Loucy (cell line): ENCODE data around the gene SDCBP2.

ENCODE experiments used
- H2AFZ ChIP-seq: fragments of 200-600 bp; sonication (generic); 2 replicates; pipeline ENCODE4 v1.6.0; 2016; ENCODE audit warnings: antibody characterized with exemption, mild to moderate bottlenecking, low read length, moderate library complexity
- H3F3A ChIP-seq: fragments of 200-600 bp; 2 replicates; pipeline ENCODE4 v1.6.0; 2016; ENCODE audit warnings: antibody characterized with exemption, low read depth, mild to moderate bottlenecking
- H3K27me3 ChIP-seq: fragments of 200-600 bp; sonication (generic); 2 replicates; pipeline ENCODE4 v1.6.1; 2014; ENCODE audit warnings: low read length, mild to moderate bottlenecking; ENCODE audit not compliant: insufficient read depth, poor library complexity, severe bottlenecking
- H3K36me3 ChIP-seq: fragments of 200-600 bp; sonication (generic); 2 replicates; pipeline ENCODE4 v1.6.1; 2016; ENCODE audit warnings: low read length; ENCODE audit not compliant: insufficient read depth
- H3K4me1 ChIP-seq: fragments of 200-600 bp; sonication (generic); 2 replicates; pipeline ENCODE4 v1.5.1; 2014; ENCODE audit warnings: low read length, mild to moderate bottlenecking; ENCODE audit not compliant: insufficient read depth, poor library complexity, severe bottlenecking
- H3K4me2 ChIP-seq: fragments of 200-600 bp; sonication (generic); 2 replicates; pipeline ENCODE4 v1.6.0; 2014; ENCODE audit warnings: antibody characterized with exemption, low read length, low read depth, mild to moderate bottlenecking; ENCODE audit not compliant: poor library complexity, severe bottlenecking
- H3K4me3 ChIP-seq: fragments of 200-600 bp; sonication (generic); 2 replicates; pipeline ENCODE4 v1.5.1; 2014; ENCODE audit warnings: low read length, mild to moderate bottlenecking, mixed read lengths; ENCODE audit not compliant: poor library complexity, severe bottlenecking
- H3K79me2 ChIP-seq: fragments of 200-600 bp; sonication (generic); 2 replicates; pipeline ENCODE4 v1.6.1; 2014; ENCODE audit warnings: low read length; ENCODE audit not compliant: insufficient read depth
- H3K9ac ChIP-seq: fragments of 200-600 bp; sonication (generic); 2 replicates; pipeline ENCODE4 v1.6.0; 2014; ENCODE audit warnings: mild to moderate bottlenecking, low read depth, low read length, moderate library complexity; ENCODE audit not compliant: poor library complexity, severe bottlenecking
- H3K9me2 ChIP-seq: fragments of 200-600 bp; sonication (generic); replicated peaks from 2 replicates; pipeline ENCODE4 v1.6.1; 2016; ENCODE audit warnings: low read depth, low read length, mixed read lengths
- H3K9me3 ChIP-seq: fragments of 200-600 bp; sonication (generic); 2 replicates; pipeline ENCODE4 v1.6.1; 2014; ENCODE audit warnings: mild to moderate bottlenecking, antibody characterized with exemption, low read length, low read depth; ENCODE audit not compliant: insufficient read depth
- H4K20me1 ChIP-seq: fragments of 200-600 bp; sonication (generic); 2 replicates; pipeline ENCODE4 v1.6.0; 2014; ENCODE audit warnings: antibody characterized with exemption, low read length, mild to moderate bottlenecking; ENCODE audit not compliant: insufficient read depth, poor library complexity, severe bottlenecking
- CTCF ChIP-seq: fragments of 200-600 bp; sonication (generic); conservative IDR thresholded peaks from 2 replicates; pipeline ENCODE4 v1.5.1; 2014; ENCODE audit warnings: mild to moderate bottlenecking, antibody characterized with exemption, low read length
- EZH2phosphoT487 ChIP-seq: fragments of 200-600 bp; IDR thresholded peaks from 2 replicates; pipeline ENCODE4 v1.6.1; 2018; ENCODE audit warnings: antibody characterized with exemption, mild to moderate bottlenecking, moderate library complexity, borderline replicate concordance

Gene SDCBP2

GRCh38 chr20:1280195-1281102 lies 48.5 kb downstream of the SDCBP2 start:
- no peaks in the 10 kb centered on the region for H3K9me3 ChIP-seq
- H3K79me2 ChIP-seq = no peaks in the 10 kb centered on the region
- H3K9ac ChIP-seq = no peak overlapping the region
- H3K4me2 ChIP-seq = no peak overlapping the region
- H3K27me3 ChIP-seq = no peaks in the 10 kb centered on the region
- H4K20me1 ChIP-seq = no peaks in the 10 kb centered on the region
- no peaks in the 10 kb centered on the region for H3K4me1 ChIP-seq
- no peaks in the 10 kb centered on the region for H3K36me3 ChIP-seq
- no peaks in the 10 kb centered on the region for H3F3A ChIP-seq
- H2AFZ ChIP-seq = no peak overlapping the region
- no peak overlapping the region for H3K4me3 ChIP-seq
- no peak for TF ChIP-seq EZH2phosphoT487
- TF ChIP-seq CTCF = no peak
- no peaks in the 10 kb centered on the region for H3K9me2 ChIP-seq

- H3K4me3 ChIP-seq = no peak overlapping the region
- no peaks in the 10 kb centered on the region for H3K36me3 ChIP-seq
- no peak overlapping the region for H3K4me2 ChIP-seq
- H3K4me1 ChIP-seq = no peaks in the 10 kb centered on the region
- H2AFZ ChIP-seq = no peak overlapping the region
- no peaks in the 10 kb centered on the region for H3K9me3 ChIP-seq
- H3K79me2 ChIP-seq = no peaks in the 10 kb centered on the region
- no peaks in the 10 kb centered on the region for H3K27me3 ChIP-seq
- no peaks in the 10 kb centered on the region for H3F3A ChIP-seq
- no peaks in the 10 kb centered on the region for H4K20me1 ChIP-seq
- H3K9me2 ChIP-seq = no peaks in the 10 kb centered on the region
- TF ChIP-seq CTCF (no peak), EZH2phosphoT487 (no peak)
- H3K9ac ChIP-seq = no peak overlapping the region
Measured at GRCh38 chr20:1278993-1279392, 49.9 kb downstream of the SDCBP2 start.

- no peaks in the 10 kb centered on the region for H3K4me1 ChIP-seq
- no peaks in the 10 kb centered on the region for H3K9me2 ChIP-seq
- no peak overlapping the region for H3K4me2 ChIP-seq
- TF ChIP-seq CTCF = no peak
- TF ChIP-seq EZH2phosphoT487 = no peak
- no peaks in the 10 kb centered on the region for H3K36me3 ChIP-seq
- H3K27me3 ChIP-seq = no peaks in the 10 kb centered on the region
- no peaks in the 10 kb centered on the region for H3F3A ChIP-seq
- no peak overlapping the region for H2AFZ ChIP-seq
- no peaks in the 10 kb centered on the region for H3K79me2 ChIP-seq
- H3K9ac ChIP-seq = no peak overlapping the region
- H3K9me3 ChIP-seq = no peaks in the 10 kb centered on the region
- no peak overlapping the region for H3K4me3 ChIP-seq
- no peaks in the 10 kb centered on the region for H4K20me1 ChIP-seq
Measured at GRCh38 chr20:1277529-1278322, 51.2 kb downstream of the SDCBP2 start.
